Activated T-helper 2 cell treated with anti-CD3 and anti-CD28 coated beads, Interferon-gamma antibody, Interleukin-2, Interleukin-4, amounts not matched to agents 10 μg/mL and 5 μg/mL and 100 μg/mL, durations not matched to agents 14 hours and 24 hours and 36 hours (primary cell): ENCODE results near the gene TGFB1I1. TPM values are rescaled to one million over a fixed set of nuclear protein-coding genes. Genes with fewer than 3 reads are reported as not detected.
"Not testable (repeated sequence)": the region's sequence is repeated elsewhere in the genome, so short reads cannot be mapped to it uniquely, and the experiment has no call there.

Experiments
- DNase-seq: peaks from one replicate; pipeline ENCODE4 v3.0.0; 2021; ENCODE audit warnings: low spot score
- H3K27ac Mint-ChIP-seq: one replicate; pipeline ENCODE4 v1.8.0; 2021; ENCODE audit warnings: mixed read lengths
- H3K27me3 Mint-ChIP-seq: one replicate; pipeline ENCODE4 v1.8.0; 2021; ENCODE audit warnings: low read depth, mixed read lengths
- H3K36me3 Mint-ChIP-seq: one replicate; pipeline ENCODE4 v1.8.0; 2021; ENCODE audit warnings: low read depth, mixed read lengths
- H3K4me1 Mint-ChIP-seq: one replicate; pipeline ENCODE4 v1.8.0; 2021; ENCODE audit warnings: low read depth, mixed read lengths
- H3K4me3 Mint-ChIP-seq: one replicate; pipeline ENCODE4 v1.8.0; 2021; ENCODE audit warnings: low read depth, mild to moderate bottlenecking, moderate library complexity, mixed read lengths
- H3K9me3 Mint-ChIP-seq: one replicate; pipeline ENCODE4 v1.8.0; 2021; ENCODE audit warnings: mixed read lengths
- intact Hi-C: fragments of 100-400 bp; cut with micrococcal nuclease; formaldehyde crosslinking; loops from one replicate; pipeline ENCODE4 v1.15.1; 2023
- total RNA-seq: library from RNA; stranded (reverse); gene quantifications from 2 replicates; pipeline ENCODE4 v1.2.3, GENCODE V29; 2022

The TGFB1I1 gene
- total RNA-seq, 1 donor from 2014 or later, result 1.7 TPM

- Mint-ChIP-seq H3K9me3 (no peaks in the 10 kb centered on the region), H3K27ac (no peak overlapping the region), H3K4me3 (no peak overlapping the region), H3K4me1 (peaks cover 23% of the 10 kb centered on the region), H3K36me3 (no peaks in the 10 kb centered on the region), H3K27me3 (no peaks in the 10 kb centered on the region)
- intact Hi-C loops, result no loop called here
- no peak for DNase-seq
Observed at GRCh38 chr16:31438414-31438813, 33.5 kb upstream of the TGFB1I1 start.

- H3K4me3 Mint-ChIP-seq, H3K9me3 Mint-ChIP-seq, H3K36me3 Mint-ChIP-seq, DNase-seq, H3K27ac Mint-ChIP-seq, intact Hi-C loops, H3K27me3 Mint-ChIP-seq: not testable (repeated sequence)
- H3K4me1 Mint-ChIP-seq, result peaks cover 23% of the 10 kb centered on the region
Observed at GRCh38 chr16:31439023-31439422, 32.9 kb upstream of the TGFB1I1 start.

- H3K27ac Mint-ChIP-seq, result no peak overlapping the region
- DNase-seq, result no peak
- intact Hi-C loops, result no loop called here
- no peaks in the 10 kb centered on the region for H3K9me3 Mint-ChIP-seq
- H3K36me3 Mint-ChIP-seq, result no peaks in the 10 kb centered on the region
- H3K27me3 Mint-ChIP-seq, result no peaks in the 10 kb centered on the region
- no peak overlapping the region for H3K4me3 Mint-ChIP-seq
- H3K4me1 Mint-ChIP-seq, result peaks cover 23% of the 10 kb centered on the region
Observed at GRCh38 chr16:31439519-31439918, 32.4 kb upstream of the TGFB1I1 start.

GRCh38 chr16:31440516-31441184 lies 31.3 kb upstream of the TGFB1I1 start:
- Mint-ChIP-seq H3K4me1 (peaks cover 25% of the 10 kb centered on the region), H3K4me3 (no peak overlapping the region), H3K27ac (no peak overlapping the region), H3K9me3 (no peaks in the 10 kb centered on the region), H3K36me3 (no peaks in the 10 kb centered on the region), H3K27me3 (no peaks in the 10 kb centered on the region)
- intact Hi-C loops, result no loop called here
- DNase-seq, result no peak

GRCh38 chr16:31441956-31442355 lies 30.0 kb upstream of the TGFB1I1 start:
- Mint-ChIP-seq H3K27me3 (no peaks in the 10 kb centered on the region), H3K4me3 (peak overlapping the region; percentile 72), H3K9me3 (no peaks in the 10 kb centered on the region), H3K27ac (peak overlapping the region; percentile 42), H3K4me1 (peaks cover 29% of the 10 kb centered on the region), H3K36me3 (peaks cover 5% of the 10 kb centered on the region)
- intact Hi-C loops, result loop anchor here (2.0 kb wide), 2 partner anchors 21 to 55 kb away; no protein-coding TSS in a partner anchor
- no peak for DNase-seq

GRCh38 chr16:31445931-31446330 lies 26.0 kb upstream of the TGFB1I1 start:
- H3K27ac Mint-ChIP-seq, H3K9me3 Mint-ChIP-seq, H3K36me3 Mint-ChIP-seq, H3K27me3 Mint-ChIP-seq, DNase-seq, H3K4me3 Mint-ChIP-seq, intact Hi-C loops: not testable (repeated sequence)
- H3K4me1 Mint-ChIP-seq, result peaks cover 12% of the 10 kb centered on the region

GRCh38 chr16:31451201-31451600 lies 20.8 kb upstream of the TGFB1I1 start:
- H3K27ac Mint-ChIP-seq, result no peak overlapping the region
- peaks cover 19% of the 10 kb centered on the region for H3K36me3 Mint-ChIP-seq
- no peaks in the 10 kb centered on the region for H3K9me3 Mint-ChIP-seq
- peaks cover 19% of the 10 kb centered on the region for H3K4me1 Mint-ChIP-seq
- intact Hi-C loops, result loop anchor here (10.0 kb wide), 1 partner anchor 266 kb away; the partner anchor contains the start of gene FUS
- no peak for DNase-seq
- H3K4me3 Mint-ChIP-seq, result no peak overlapping the region
- no peaks in the 10 kb centered on the region for H3K27me3 Mint-ChIP-seq

GRCh38 chr16:31451681-31452351 lies 20.1 kb upstream of the TGFB1I1 start:
- DNase-seq, result no peak
- Mint-ChIP-seq H3K36me3 (peaks cover 22% of the 10 kb centered on the region), H3K27ac (no peak overlapping the region), H3K9me3 (no peaks in the 10 kb centered on the region), H3K4me1 (peaks cover 23% of the 10 kb centered on the region), H3K4me3 (no peak overlapping the region), H3K27me3 (no peaks in the 10 kb centered on the region)
- intact Hi-C loops, result loop anchor here (10.0 kb wide), 1 partner anchor 267 kb away; the partner anchor contains the start of gene FUS

GRCh38 chr16:31452631-31453106 lies 19.3 kb upstream of the TGFB1I1 start:
- no peak for DNase-seq
- H3K4me3 Mint-ChIP-seq, result no peak overlapping the region
- intact Hi-C loops, result loop anchor here (10.0 kb wide), 1 partner anchor 268 kb away; the partner anchor contains the start of gene FUS
- no peaks in the 10 kb centered on the region for H3K9me3 Mint-ChIP-seq
- H3K27me3 Mint-ChIP-seq, result no peaks in the 10 kb centered on the region
- H3K27ac Mint-ChIP-seq, result no peak overlapping the region
- peaks cover 27% of the 10 kb centered on the region for H3K4me1 Mint-ChIP-seq
- H3K36me3 Mint-ChIP-seq, result peaks cover 29% of the 10 kb centered on the region

GRCh38 chr16:31453255-31454204 lies 18.4 kb upstream of the TGFB1I1 start:
- Mint-ChIP-seq H3K36me3 (peaks cover 34% of the 10 kb centered on the region), H3K27me3 (no peaks in the 10 kb centered on the region), H3K4me3 (no peak overlapping the region), H3K9me3 (no peaks in the 10 kb centered on the region), H3K27ac (peak overlapping the region; percentile 18), H3K4me1 (peaks cover 32% of the 10 kb centered on the region)
- no peak for DNase-seq
- intact Hi-C loops, result loop anchor here (10.0 kb wide), 1 partner anchor 269 kb away; the partner anchor contains the start of gene FUS

- Mint-ChIP-seq H3K9me3 (no peaks in the 10 kb centered on the region), H3K27me3 (no peaks in the 10 kb centered on the region), H3K27ac (peak overlapping the region; percentile 5), H3K36me3 (peaks cover 34% of the 10 kb centered on the region), H3K4me1 (peaks cover 39% of the 10 kb centered on the region), H3K4me3 (peak overlapping the region; percentile 38)
- intact Hi-C loops, result loop anchor here (5.0 to 10.0 kb wide), 2 partner anchors 271 to 348 kb away; partner anchors contain the start of genes BCKDK and FUS
- no peak for DNase-seq
Observed at GRCh38 chr16:31455601-31456314, 16.2 kb upstream of the TGFB1I1 start.

- Mint-ChIP-seq H3K27me3 (no peaks in the 10 kb centered on the region), H3K4me1 (peaks cover 35% of the 10 kb centered on the region), H3K9me3 (no peaks in the 10 kb centered on the region), H3K27ac (no peak overlapping the region), H3K36me3 (peaks cover 31% of the 10 kb centered on the region), H3K4me3 (peak overlapping the region; percentile 89)
- DNase-seq, result no peak
- intact Hi-C loops, result loop anchor here (5.0 to 10.0 kb wide), 2 partner anchors 272 to 350 kb away; partner anchors contain the start of genes BCKDK and FUS
Observed at GRCh38 chr16:31456988-31457360, 15.0 kb upstream of the TGFB1I1 start.
